CD4-positive, alpha-beta T cell treated with Interleukin-17A for 1 hour (primary cell): ENCODE results near the gene FN1.

Experiments used
- DNase-seq: peaks from one replicate; pipeline ENCODE4 v3.0.0-alpha.2; 2020

Gene FN1

DNA sequence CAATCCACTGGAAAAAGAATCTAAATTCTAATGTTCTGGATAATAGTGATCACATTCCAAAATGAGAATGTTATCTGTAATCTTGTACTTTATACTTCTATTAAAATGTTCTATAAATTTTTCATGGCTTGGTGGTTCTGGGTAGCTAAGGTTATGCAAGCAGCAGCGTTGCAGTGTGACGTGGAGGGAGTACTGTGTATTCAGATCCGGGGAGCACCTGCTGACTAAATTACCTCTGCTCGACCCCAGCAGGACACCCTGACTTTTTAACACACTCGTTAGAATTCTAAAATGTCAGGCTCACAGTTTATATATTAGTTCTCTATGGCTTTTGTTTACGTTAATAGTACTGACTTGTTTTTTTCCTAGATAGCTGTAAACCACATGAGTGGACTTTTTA is 111.1 kb downstream of the FN1 start:
- no peak for DNase-seq

DNA sequence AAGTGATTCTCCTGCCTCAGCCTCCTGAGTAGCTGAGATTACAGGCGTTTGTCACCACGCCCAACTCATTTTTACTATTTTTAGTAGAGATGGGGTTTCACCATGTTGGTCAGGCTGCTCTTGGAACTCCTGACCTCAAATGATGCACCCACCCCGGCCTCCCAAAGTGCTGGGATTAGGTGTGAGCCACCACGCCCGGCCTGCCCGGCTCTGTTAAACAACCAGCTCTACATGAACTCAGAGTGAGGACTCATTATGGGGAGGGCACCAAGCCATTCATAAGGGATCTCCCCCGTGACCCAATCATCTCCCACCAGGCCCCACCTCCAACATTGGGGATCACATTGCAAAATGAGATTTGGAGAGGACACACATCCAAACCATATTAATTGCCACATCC is 115.2 kb downstream of the FN1 start:
- DNase-seq = no peak

DNA sequence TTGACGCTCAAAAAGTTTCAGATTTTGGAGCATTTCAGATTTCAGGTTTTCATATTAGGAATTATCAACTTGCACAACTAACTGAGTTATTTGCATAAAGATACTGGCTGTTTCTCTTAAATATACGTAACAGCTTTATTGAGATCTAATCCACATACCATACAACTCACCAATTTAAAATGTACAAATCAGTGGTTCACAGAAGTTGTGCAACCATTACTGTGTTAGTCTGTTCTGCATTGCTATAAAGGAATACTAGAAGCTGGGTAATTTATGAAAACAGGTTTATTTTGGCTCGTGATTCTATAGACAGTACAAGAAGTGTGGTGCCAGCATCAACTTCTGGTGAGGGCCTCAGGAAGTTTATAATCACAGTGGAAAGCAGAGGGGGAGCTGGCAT is 115.8 kb downstream of the FN1 start:
- DNase-seq = no peak

- DNase-seq = no peak
These were observed 116.4 kb downstream of the FN1 start for GRCh38 chr2:215319500-215319899.

GRCh38 chr2:215316336-215316735 is 119.5 kb downstream of the FN1 start:
- no peak for DNase-seq

- DNase-seq = no peak
These were observed 120.6 kb downstream of the FN1 start for GRCh38 chr2:215315301-215315700.

- DNase-seq = no peak
These were observed 121.0 kb downstream of the FN1 start for GRCh38 chr2:215314896-215315295.

GRCh38 chr2:215313255-215313613 is 122.6 kb downstream of the FN1 start:
- DNase-seq = no peak

- peak; percentile 89 for DNase-seq
These were observed 124.1 kb downstream of the FN1 start, which contains the start of gene ATIC for GRCh38 chr2:215311625-215312396. Gene ATIC (plus strand): TSS chr2:215312059. CDS start chr2:215312143, 84 bp downstream.

- DNase-seq = peak; percentile 30
These were observed 124.6 kb downstream of the FN1 start for GRCh38 chr2:215311259-215311624.
